ENCODE data around the gene TBPL2.

TBPL2 gene

GRCh38 chr14:55372423-55372822 lies 68.0 kb downstream of the TBPL2 start:
- DNase-seq (ENCODE audit: low spot score): no peak

GRCh38 chr14:55370883-55371455 lies 69.4 kb downstream of the TBPL2 start:
- DNase-seq (ENCODE audit: low spot score): no peak
- TF ChIP-seq, protein P1, sequence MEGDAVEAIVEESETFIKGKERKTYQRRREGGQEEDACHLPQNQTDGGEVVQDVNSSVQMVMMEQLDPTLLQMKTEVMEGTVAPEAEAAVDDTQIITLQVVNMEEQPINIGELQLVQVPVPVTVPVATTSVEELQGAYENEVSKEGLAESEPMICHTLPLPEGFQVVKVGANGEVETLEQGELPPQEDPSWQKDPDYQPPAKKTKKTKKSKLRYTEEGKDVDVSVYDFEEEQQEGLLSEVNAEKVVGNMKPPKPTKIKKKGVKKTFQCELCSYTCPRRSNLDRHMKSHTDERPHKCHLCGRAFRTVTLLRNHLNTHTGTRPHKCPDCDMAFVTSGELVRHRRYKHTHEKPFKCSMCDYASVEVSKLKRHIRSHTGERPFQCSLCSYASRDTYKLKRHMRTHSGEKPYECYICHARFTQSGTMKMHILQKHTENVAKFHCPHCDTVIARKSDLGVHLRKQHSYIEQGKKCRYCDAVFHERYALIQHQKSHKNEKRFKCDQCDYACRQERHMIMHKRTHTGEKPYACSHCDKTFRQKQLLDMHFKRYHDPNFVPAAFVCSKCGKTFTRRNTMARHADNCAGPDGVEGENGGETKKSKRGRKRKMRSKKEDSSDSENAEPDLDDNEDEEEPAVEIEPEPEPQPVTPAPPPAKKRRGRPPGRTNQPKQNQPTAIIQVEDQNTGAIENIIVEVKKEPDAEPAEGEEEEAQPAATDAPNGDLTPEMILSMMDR (IDR thresholded peaks at IDR 0.05): no peak
- no peak overlapping the region for H3K27ac ChIP-seq
- H3K4me3 ChIP-seq: no peak overlapping the region

More at GRCh38 chr14:55372423-55372822, 68.0 kb downstream of the TBPL2 start:
- no peak overlapping the region for H3K27ac ChIP-seq
- TF ChIP-seq, protein P1 (IDR thresholded peaks at IDR 0.05): no peak
- H3K4me3 ChIP-seq: no peak overlapping the region

- DNase-seq (ENCODE audit: low spot score): no peak
- H3K27ac ChIP-seq: no peak overlapping the region
- TF ChIP-seq, protein P1 (IDR thresholded peaks at IDR 0.05): no peak
- H3K4me3 ChIP-seq: no peak overlapping the region
Measured at GRCh38 chr14:55366271-55366670, 74.1 kb downstream of the TBPL2 start.

Data from coronary artery (tissue), 2 donors.